Esophagus muscularis mucosa (tissue), 4 donors: ENCODE measurements around the gene CTU1.

Source experiments
- EP300 ChIP-seq: sonication (generic); formaldehyde crosslinking; IDR thresholded peaks from one replicate; pipeline ENCODE4 v1.6.1; 2017; ENCODE audit warnings: antibody characterized with exemption
- POLR2A ChIP-seq: fragments of 450-650 bp; IDR thresholded peaks from one replicate; pipeline ENCODE4 v1.6.1; 2017; ENCODE audit warnings: antibody characterized with exemption, moderate library complexity, mild to moderate bottlenecking, low read depth
- POLR2AphosphoS5 ChIP-seq, 2 donors: sonication (generic); formaldehyde crosslinking; IDR thresholded peaks; one replicate each; pipeline ENCODE4 v1.6.1; 2017; ENCODE audit warnings: antibody characterized with exemption in 2 of 2
- TF ChIP-seq, protein P1 (sequence below), 3 experiments: fragments of 200-600 bp in 2 of 3; fragments of 450-650 bp in 1 of 3; sonication (generic) in 2 of 3; IDR thresholded peaks; one replicate each; pipeline ENCODE4 v1.5.1; 2017 to 2019; ENCODE audit warnings: antibody characterized with exemption in 3 of 3, mild to moderate bottlenecking in 2 of 3, moderate library complexity in 1 of 3

GRCh38 chr19:51079481-51080110 lies 28.6 kb downstream of the CTU1 start:
- TF ChIP-seq, protein P1, sequence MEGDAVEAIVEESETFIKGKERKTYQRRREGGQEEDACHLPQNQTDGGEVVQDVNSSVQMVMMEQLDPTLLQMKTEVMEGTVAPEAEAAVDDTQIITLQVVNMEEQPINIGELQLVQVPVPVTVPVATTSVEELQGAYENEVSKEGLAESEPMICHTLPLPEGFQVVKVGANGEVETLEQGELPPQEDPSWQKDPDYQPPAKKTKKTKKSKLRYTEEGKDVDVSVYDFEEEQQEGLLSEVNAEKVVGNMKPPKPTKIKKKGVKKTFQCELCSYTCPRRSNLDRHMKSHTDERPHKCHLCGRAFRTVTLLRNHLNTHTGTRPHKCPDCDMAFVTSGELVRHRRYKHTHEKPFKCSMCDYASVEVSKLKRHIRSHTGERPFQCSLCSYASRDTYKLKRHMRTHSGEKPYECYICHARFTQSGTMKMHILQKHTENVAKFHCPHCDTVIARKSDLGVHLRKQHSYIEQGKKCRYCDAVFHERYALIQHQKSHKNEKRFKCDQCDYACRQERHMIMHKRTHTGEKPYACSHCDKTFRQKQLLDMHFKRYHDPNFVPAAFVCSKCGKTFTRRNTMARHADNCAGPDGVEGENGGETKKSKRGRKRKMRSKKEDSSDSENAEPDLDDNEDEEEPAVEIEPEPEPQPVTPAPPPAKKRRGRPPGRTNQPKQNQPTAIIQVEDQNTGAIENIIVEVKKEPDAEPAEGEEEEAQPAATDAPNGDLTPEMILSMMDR (IDR thresholded peaks at IDR 0.05), result no peak
- no peak for TF ChIP-seq POLR2A
- TF ChIP-seq EP300, result no peak
- no peak for TF ChIP-seq POLR2AphosphoS5 (IDR thresholded peaks at IDR 0.05)
